T-helper 1 cell treated with Interleukin-12 subunit alpha and Interleukin-12 subunit beta and Interleukin-4 antibody, amounts not matched to agents 30 ng/mL and 1 ng/mL, for 36 hours (primary cell): Measurements from ENCODE around the gene ESPN. TPM values are rescaled to one million over a fixed set of nuclear protein-coding genes. Genes with fewer than 3 reads are reported as not detected.
"Not testable (repeated sequence)": the region's sequence is repeated elsewhere in the genome, so short reads cannot be mapped to it uniquely, and the experiment has no call there.

Experiments used
- intact Hi-C: fragments of 100-400 bp; cut with micrococcal nuclease; formaldehyde crosslinking; loops from one replicate; pipeline ENCODE4 v1.15.1; 2024
- total RNA-seq: library from RNA; stranded (reverse); gene quantifications from 2 replicates; pipeline ENCODE4 v1.2.3, GENCODE V29; 2022

The ESPN gene
- total RNA-seq, 1 donor from 2014 or later, result 1.1 TPM

DNA sequence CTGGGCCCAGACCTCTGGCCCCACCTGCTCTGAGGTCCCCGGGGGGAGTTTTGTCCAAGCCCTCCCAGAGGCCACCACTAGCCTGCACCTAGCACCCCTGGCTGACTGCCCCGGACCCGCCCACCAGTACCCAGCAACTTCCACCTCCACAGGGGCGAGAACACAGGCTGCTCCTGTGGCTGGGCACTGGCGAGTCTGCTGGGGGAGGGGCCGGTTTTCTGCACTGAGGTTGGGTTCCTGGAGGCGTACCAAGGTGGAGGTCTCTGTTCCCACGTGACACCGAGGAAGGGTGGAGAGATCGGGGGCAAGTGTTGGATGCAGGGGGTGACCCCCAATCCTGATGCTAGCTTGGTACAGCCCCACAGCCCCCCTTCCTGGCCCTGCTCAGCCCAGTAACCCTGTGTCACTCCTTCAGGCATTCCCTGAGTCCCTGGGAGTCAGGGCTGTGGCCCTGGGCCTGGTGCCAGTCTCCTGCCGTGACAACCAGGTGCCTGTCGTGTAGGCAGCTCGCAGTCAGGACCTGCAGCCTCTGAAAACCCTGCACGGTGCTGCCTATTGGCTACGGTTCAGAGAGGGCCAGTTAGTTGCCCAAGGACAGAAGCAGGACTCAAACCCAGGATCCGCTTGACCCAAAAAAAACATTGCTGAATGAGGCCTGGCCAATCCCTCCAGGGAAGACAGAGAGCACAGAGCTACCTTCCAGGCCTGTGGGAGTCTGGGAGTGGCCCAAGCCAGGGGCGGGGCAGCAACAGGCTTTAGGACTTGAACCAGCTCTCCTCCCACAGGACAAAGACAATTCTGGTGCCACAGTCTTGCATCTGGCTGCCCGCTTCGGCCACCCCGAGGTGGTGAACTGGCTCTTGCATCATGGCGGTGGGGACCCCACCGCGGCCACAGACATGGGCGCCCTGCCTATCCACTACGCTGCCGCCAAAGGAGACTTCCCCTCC is 3.1 kb downstream of the ESPN start:
- intact Hi-C loops, result no loop called here

DNA sequence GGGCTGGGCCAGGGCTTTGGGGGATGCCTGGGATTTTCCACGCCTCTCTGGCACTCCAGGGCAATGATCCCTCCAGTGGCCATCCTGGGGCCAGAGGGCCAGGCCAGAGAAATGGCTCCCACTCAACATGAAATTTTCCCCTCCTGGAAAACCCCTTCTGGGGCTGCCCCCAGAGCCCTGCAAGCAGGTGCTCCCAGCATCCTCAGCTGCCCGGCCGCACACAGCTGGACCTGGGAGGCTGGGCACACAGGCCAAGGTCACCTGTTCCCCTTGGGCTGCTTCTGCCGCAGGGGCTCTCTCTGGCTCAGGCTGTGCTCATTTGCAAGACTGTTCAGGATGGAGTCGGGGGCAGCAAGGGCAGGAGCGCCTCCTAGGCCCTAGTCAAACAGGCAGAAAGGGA is 3.9 kb downstream of the ESPN start:
- intact Hi-C loops, result not testable (repeated sequence)

DNA sequence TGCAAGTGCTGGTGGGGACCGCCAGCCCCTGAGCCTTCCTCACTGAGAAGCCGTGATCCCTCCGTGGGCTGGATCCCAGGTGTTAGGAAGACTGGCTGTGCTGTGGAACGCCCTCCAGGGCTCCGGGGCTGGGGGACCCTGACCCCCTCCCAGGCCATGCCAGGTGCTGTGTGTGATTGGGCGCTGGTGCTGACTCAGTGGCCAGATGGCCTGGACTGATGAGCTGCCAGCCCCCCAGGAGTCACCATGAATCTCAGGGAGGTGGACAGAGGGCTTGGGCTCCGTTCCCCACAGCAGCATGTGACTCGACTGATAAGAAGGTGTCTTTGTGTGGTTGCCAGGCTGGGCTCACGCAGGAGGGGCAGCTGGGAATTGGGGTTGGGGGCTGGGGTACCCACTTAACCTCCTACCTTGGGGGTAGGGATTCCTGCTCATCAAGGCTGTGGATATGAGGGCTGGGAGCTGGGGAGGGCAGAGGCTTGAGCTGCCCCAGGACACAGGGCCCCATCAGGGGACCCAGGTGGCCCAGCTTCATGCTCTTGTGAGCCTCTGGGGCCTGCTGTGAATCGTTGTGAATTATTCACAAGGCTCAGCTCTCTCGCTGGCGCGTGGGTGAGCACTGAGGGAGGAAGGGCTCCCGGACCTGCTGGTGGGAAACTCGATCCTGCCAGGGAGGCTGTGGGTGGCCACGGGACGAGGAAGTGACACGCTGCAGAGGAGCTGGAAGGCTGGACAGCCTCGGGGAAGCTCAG is 5.3 kb downstream of the ESPN start:
- intact Hi-C loops, result not testable (repeated sequence)

DNA sequence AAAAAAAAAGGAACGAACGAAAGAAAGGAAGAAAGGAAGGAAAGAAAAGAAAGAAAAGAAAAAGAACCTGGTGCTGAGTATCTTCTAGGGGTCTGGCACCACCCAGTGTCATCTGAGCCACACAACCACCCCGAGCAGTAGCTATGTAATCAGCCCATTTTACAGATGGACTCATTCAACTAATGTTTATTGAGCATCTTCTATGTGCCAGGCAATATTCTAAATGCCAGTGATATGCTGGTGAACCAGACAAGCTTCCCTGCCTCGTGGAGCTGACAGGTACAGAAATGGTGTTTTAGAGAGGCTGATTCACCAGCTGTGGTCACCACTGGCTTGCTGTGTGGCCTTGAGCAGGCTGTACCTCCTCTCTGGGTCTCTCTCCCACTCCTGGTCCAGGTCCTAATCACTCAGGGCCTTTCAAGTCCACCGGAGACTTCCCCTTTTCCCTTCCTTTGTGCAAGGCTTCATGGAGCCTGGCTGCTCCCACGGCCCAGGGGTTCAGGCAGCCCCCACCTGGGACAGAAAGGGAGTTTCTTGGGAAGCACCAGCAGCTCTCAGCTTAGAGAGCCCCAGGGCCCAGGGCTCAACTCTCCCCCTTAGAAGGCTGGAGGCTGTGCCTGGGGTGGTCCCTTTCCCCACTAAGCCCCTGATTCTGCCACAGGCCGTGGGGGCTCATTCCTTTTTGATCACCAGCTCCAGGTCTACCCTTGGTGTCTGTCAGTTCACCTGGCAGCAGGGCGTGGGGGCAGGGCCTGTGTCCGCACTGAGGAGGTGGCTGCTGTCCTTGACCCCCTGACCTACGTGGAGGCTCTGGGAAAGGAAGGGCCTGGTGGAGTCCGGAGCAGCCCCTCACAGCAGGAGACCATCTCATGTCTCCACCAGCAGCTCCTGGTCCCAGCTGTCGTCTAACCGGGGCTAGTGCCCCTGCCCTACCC is 7.3 kb downstream of the ESPN start:
- intact Hi-C loops, result not testable (repeated sequence)

DNA sequence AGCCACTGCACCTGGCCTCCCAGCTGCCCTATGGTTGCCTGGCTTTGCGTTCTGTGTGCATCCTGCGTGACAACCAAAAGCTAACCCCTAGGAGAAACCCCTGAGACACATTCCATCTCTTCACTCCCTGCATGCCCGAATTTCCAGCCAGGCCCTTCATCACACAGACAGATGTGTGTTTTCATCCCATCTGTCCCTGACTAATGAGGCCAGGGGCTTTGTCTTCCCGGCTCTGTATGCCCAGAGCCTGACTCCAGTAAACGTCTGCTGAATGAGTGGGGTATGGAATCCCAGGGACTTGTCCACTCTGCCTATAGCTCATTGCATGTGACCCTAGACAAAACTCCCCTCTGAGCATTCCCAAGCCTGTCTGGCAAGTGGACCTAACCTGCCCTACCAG is 9.6 kb downstream of the ESPN start:
- intact Hi-C loops, result no loop called here

DNA sequence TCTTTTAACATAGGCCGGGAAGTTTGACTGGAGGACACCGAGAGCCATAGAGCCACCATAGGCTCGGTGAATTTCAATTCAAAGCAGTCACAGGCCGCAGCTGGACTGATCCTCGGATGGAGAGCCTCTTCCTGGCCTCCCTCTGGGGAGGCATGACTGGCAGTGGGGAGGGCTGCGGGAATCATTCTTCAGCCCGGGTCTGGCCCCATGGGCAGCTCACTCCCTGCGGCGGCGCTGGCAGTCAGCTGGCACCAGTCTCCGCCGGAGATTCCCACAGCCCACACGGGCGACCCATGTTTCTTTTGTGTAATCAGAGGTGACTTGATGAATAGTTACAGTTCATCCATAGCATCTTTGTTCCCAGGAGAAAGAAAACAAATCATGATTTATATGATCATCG is 10.6 kb downstream of the ESPN start:
- intact Hi-C loops, result no loop called here

DNA sequence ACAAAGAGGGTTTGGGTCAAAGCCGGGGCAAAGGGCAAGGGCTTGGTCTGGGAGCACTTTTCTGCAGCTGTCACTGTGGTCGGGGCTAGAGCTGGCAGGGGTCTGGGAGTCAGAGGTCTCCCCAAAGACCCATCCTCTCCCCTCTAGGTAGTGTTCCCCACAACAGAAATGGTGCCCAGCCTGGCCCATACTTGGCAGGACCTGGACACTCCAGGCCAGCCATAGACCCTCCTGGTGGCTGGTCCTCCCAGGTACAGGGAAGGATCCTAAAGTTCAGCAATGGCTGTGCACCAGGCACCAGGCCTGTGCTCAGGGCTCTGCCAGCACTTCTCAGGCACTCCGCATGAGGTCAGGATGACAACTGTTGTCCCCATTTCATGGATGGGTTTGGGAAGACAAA is 11.0 kb downstream of the ESPN start:
- intact Hi-C loops, result no loop called here

DNA sequence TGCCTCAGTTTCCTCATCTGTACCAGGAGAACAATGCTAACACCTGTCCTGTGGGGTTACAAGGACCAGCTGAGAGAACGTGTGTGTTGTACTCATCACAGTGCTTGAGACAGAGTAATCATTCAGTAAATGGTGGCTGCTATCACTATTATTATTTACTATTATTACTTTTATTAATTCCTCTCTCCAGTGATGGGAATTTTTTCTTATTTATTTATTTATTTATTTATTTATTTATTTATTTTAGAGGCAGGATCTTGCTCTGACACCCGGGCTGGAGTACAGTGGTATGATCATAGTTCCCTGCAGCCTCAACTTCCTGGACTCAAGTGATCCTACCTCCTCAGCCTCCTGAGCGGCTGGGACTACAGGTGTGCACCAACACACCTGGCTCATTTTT is 11.7 kb downstream of the ESPN start:
- intact Hi-C loops, result not testable (repeated sequence)

DNA sequence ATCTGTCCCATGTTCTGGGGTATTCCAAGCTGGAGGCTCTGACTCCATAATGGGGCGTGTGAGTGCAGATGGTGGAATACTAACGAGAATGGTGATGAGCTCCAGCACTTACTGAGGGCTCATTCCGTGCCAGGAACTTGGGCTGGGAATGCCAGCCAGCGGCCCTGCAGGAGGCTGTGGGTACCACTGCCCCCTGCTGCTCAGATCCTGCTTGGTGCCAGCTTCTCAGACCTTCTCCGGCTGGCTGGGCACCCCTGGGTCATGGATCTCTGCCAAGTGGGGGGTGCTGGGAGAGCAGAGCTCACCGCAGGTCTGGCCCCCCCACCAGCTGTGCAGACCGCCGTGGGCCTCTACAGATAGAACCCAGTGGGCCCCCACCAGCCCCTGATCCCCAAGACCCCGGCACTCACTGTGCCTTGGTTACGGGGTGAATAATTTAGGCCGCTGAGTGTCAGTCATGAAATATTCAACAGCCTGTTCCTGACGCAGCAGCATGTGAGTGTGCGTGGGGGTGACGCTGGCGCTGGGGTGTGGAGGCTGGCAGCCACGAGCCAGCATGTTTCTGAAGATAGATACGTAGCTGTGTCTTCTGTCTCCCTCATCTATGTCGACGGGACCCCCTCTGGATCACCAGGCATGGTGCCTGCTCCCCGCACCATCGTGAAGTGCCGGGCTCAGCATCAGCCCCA is 12.6 kb downstream of the ESPN start:
- intact Hi-C loops, result not testable (repeated sequence)

DNA sequence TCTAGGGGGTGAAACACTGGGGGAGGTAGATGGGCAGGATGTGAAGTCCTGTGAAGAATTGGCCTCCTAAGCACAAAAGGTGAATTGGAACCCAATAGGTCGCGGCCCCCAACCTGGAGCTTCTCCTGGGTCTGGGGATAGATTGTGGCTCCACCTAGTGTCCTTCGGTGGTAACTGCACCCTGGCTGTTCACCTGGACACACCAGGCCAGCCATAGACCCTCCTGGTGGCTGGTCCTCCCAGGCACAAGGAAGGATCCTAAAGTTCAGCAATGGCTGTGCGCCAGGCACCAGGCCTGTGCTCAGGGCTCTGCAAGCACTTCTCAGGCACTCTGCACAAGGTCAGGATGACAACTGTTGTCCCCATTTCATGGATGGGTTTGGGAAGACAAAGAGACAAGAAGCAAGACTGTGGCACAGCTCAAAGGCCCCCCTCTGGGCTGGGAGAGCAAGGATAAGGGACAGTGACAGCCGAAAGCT is 13.5 kb downstream of the ESPN start:
- intact Hi-C loops, result loop anchor here (1.0 kb wide), 3 partner anchors 15 to 192 kb away; no protein-coding TSS in a partner anchor

DNA sequence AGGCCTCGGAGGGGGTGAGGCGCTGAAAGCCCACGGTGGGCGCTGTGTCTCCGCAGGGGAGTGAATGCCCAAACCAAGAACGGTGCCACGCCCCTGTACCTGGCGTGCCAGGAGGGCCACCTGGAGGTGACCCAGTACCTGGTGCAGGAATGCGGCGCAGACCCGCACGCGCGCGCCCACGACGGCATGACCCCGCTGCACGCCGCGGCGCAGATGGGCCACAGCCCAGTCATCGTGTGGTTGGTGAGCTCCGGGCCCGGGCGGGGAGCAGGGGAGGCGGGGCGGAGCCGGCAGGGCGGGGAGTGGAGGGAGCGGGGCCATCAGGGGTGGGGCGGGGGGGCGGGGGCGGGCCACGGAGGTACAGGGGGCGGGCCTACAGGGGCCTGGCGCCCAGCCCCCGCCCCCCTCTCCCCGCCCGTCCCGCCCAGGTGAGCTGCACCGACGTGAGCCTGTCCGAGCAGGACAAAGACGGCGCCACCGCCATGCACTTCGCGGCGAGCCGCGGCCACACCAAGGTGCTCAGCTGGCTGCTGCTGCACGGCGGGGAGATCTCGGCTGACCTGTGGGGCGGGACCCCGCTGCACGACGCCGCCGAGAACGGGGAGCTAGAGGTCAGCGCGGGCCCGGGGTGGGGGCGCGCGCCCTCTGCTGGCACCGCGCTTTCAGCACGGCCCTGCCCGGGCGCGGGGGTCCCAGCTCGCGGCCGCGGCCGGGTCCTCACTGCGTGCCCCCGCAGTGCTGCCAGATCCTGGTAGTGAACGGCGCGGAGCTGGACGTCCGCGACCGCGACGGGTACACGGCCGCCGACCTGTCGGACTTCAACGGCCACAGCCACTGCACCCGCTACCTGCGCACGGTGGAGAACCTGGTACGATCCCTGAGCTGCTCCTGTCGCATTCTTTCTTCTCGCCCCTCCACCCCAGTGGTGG is 15.9 kb downstream of the ESPN start:
- intact Hi-C loops, result loop anchor here (1.0 to 2.0 kb wide), 2 partner anchors 20 to 21 kb away; partner anchors contain the start of gene HES2

DNA sequence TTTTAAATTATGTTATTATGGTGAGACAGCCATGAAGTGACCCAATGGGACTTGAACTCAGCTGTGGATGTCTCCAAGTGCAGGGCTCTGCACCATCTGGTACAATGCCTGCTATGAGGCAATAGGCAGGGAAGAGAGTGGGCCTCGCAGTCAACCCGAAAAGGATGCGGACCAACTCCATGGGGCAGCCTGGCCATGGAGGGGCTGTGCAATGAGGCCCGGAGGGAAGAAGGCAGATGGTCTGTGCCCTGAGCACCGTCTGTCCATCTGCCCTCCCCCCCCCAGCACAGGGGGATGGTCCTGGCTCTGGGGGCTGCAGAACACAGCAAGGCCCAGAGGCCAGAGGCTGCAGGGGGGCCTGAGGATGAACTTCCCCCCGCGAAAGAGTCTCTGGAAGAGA is 17.0 kb downstream of the ESPN start:
- intact Hi-C loops, result loop anchor here (2.0 kb wide), 1 partner anchor 19 kb away; no protein-coding TSS in a partner anchor

DNA sequence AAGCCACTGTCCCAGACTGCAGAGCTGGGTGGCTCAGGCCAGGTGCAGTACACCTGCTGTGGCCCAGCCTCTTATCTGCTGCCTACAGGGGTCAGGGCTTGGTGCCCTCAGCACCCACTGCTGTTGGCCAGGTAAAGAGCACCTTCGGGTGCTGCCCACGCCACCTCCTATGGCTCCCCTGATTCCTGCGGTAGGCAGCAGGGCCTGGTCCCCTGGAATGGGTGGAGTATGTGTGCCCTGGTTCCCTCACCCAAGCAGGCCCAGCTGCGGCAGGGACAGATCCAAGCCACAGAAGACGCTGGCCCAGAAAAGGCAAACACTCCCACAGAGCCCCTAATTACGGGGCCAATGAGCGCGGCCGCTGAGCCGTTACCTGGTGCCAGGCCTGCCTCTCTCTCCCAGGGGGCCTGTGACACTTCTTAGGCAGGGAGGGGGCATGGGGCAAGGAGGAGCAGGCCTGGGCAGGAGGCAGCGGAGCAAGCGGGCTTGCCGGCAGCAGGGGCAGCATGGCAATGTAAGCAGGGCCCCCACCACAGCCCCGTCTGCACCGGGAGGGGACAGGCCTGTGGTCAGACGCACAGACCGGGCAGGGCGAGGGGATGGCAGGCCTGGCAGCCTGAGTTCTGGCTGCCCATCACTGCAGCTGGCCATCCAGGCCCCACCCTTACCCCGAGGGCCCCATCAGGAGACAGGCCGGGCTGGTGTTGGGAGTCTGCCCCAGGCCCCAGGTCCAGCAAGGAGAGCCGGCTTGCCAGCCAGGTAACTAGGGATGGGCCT is 19.0 kb downstream of the ESPN start:
- intact Hi-C loops, result no loop called here

DNA sequence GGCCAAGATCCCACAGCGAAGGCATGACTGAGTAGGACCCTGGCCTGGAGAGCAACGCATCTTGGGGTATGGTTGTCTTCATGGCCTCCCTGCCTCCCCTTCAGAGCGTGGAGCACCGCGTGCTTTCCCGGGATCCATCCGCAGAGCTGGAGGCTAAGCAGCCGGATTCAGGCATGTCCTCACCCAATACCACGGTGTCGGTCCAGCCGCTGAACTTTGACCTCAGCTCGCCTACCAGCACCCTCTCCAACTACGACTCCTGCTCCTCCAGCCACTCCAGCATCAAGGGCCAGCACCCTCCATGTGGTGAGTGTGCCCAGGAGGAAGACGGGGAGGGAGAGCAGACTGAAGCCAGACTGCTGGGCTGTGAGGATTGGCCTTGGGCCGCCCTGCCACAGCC is 19.8 kb downstream of the ESPN start:
- intact Hi-C loops, result no loop called here

DNA sequence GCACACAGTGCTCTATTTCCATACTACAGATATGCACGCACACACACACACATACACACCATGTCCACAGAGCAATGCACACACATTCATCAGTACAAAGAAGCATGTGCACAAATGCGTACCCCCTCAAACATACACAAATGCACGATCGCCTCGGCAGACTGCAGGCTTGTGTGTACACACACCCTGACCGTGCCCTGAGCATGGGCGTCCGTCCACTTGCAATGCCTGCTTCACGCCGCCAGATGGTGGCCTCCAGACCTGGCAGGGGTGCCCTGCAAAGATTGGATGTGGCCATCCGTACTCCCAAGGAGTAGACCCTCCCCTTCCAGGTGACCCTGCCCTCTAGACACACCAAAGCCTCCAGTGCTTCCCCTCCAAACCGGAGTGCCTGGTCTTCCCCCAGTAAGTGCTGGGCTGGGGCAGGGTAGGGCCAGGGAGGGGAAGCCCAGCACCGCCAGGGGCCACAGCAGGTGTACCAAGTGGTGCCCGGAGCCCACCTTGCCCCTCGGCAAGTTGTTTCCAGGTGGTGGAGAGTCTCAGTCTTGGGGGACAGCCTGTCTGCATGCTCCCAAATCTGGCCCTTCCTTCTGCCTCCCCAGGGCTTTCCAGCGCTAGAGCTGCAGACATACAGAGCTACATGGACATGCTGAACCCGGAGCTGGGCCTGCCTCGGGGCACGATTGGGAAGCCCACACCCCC is 20.6 kb downstream of the ESPN start:
- intact Hi-C loops, result loop anchor here (1.0 kb wide), 1 partner anchor 30 kb away; no protein-coding TSS in a partner anchor

DNA sequence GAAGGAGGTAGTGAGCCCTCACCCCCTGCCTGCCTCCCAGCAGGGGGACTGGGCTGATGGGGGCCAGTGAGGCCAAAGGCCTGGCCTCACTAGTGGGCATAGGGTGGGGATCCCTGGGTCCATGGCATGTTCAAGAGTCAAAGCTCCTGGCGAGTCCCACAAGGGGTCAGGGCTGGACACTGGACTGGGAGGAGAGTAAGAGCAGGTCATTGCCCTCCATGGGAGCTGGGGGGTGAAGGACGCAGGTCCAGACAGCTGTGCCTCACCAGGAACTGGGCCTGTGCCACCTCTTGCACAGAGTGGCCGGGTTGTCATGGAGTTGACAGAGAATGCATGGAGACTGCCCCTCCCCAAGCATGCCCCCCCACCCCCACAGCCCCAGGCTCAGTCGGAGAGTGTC is 21.4 kb downstream of the ESPN start:
- intact Hi-C loops, result loop anchor here (1.0 kb wide), 1 partner anchor 29 kb away; no protein-coding TSS in a partner anchor

DNA sequence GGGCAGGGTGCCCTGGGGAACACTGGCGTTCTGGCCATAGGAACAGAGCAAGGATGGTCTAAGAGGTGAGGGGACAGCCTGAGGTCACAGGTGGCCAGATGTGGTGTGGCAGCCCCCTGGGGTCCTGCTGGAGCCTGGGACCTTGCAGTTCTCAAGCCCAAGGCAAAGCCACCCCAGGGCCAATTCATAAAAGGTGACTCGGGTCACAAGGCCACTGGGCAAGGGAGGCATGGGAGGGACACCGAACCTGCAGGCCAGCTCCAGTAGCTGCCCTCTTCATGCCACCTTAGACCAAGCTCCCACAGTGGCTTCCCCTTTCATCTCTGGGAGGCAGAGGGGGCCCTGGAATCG is 22.1 kb downstream of the ESPN start:
- intact Hi-C loops, result no loop called here
